ENCODE results near the gene TRMT61A.

- TF ChIP-seq, protein P1, sequence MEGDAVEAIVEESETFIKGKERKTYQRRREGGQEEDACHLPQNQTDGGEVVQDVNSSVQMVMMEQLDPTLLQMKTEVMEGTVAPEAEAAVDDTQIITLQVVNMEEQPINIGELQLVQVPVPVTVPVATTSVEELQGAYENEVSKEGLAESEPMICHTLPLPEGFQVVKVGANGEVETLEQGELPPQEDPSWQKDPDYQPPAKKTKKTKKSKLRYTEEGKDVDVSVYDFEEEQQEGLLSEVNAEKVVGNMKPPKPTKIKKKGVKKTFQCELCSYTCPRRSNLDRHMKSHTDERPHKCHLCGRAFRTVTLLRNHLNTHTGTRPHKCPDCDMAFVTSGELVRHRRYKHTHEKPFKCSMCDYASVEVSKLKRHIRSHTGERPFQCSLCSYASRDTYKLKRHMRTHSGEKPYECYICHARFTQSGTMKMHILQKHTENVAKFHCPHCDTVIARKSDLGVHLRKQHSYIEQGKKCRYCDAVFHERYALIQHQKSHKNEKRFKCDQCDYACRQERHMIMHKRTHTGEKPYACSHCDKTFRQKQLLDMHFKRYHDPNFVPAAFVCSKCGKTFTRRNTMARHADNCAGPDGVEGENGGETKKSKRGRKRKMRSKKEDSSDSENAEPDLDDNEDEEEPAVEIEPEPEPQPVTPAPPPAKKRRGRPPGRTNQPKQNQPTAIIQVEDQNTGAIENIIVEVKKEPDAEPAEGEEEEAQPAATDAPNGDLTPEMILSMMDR (IDR thresholded peaks at IDR 0.05) = no peak
- no peak for TF ChIP-seq POLR2A (IDR thresholded peaks at IDR 0.05)
Observed at GRCh38 chr14:103499709-103500108, 29.3 kb upstream of the TRMT61A start.

Data from thyroid gland (tissue), 4 donors.